ENCODE results near the gene BCL2L2. TPM values are rescaled to one million over a fixed set of nuclear protein-coding genes. Genes with fewer than 3 reads are reported as not detected.

The BCL2L2 gene
- total RNA-seq, 4 donors from 2014 or later = 36.7 to 57.8 (median 47.4) TPM

DNA sequence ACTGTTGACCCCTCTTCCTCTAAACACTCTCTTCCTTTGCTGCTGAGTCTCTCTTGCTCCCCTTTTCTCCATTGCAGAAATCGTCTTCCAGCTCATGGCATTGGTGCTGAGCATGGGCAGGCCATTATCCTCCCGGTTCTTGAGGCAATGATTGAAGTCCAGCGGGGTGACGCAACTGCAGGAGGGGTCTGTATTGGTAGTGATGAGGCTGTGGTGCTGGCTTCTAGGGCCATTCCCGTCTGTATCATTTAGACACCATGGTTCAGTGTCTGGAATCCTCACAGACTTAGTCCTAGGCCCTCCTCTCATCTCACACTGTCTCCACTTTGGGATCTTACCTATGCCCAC lies 46.8 kb downstream of the BCL2L2 start:
- Histone ChIP-seq H3K36me3 (peaks cover 0 to 25% (median 7%) of the 10 kb centered on the region in 3 donors), H3K4me1 (peaks cover 9 to 21% (median 15%) of the 10 kb centered on the region in 3 donors), H3K27me3 (peaks cover 0 to 36% (median 0%) of the 10 kb centered on the region in 4 donors), H3K4me3 (no peak overlapping the region), H3K9me3 (no peaks in the 10 kb centered on the region), H3K27ac (peak overlapping the region in 1 of 4 donors; percentile 9)
- TF ChIP-seq, protein P1, sequence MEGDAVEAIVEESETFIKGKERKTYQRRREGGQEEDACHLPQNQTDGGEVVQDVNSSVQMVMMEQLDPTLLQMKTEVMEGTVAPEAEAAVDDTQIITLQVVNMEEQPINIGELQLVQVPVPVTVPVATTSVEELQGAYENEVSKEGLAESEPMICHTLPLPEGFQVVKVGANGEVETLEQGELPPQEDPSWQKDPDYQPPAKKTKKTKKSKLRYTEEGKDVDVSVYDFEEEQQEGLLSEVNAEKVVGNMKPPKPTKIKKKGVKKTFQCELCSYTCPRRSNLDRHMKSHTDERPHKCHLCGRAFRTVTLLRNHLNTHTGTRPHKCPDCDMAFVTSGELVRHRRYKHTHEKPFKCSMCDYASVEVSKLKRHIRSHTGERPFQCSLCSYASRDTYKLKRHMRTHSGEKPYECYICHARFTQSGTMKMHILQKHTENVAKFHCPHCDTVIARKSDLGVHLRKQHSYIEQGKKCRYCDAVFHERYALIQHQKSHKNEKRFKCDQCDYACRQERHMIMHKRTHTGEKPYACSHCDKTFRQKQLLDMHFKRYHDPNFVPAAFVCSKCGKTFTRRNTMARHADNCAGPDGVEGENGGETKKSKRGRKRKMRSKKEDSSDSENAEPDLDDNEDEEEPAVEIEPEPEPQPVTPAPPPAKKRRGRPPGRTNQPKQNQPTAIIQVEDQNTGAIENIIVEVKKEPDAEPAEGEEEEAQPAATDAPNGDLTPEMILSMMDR (IDR thresholded peaks at IDR 0.05) = no peak
- no peak for TF ChIP-seq POLR2A (IDR thresholded peaks at IDR 0.05)
- 65 to 66% methylated on average over 5 of the region's 5 CpGs for WGBS, 2 donors
- intact Hi-C loops (cut with DNase I) = no loop called here
- no peak for DNase-seq

GRCh38 chr14:23354990-23355389 lies 48.4 kb downstream of the BCL2L2 start:
- Histone ChIP-seq H3K4me1 (peaks cover 9 to 23% (median 15%) of the 10 kb centered on the region in 3 donors), H3K9me3 (no peaks in the 10 kb centered on the region), H3K4me3 (no peak overlapping the region), H3K27ac (no peak overlapping the region), H3K36me3 (peaks cover 5 to 41% (median 16%) of the 10 kb centered on the region in 3 donors), H3K27me3 (peaks cover 0 to 46% (median 0%) of the 10 kb centered on the region in 4 donors)
- no peak for TF ChIP-seq POLR2A (IDR thresholded peaks at IDR 0.05)
- TF ChIP-seq, protein P1 (IDR thresholded peaks at IDR 0.05) = no peak
- WGBS, 2 donors = 72 to 79% methylated on average over 6 of the region's 6 CpGs
- intact Hi-C loops (cut with DNase I) = no loop called here
- DNase-seq = no peak

- Histone ChIP-seq H3K4me1 (peaks cover 9 to 33% (median 15%) of the 10 kb centered on the region in 3 donors), H3K27me3 (peaks cover 0 to 42% (median 0%) of the 10 kb centered on the region in 4 donors), H3K27ac (no peak overlapping the region), H3K36me3 (peaks cover 5 to 49% (median 16%) of the 10 kb centered on the region in 3 donors), H3K4me3 (no peak overlapping the region), H3K9me3 (no peaks in the 10 kb centered on the region)
- intact Hi-C loops (cut with DNase I) = no loop called here
- DNase-seq = no peak
- WGBS, 2 donors = 87 to 91% methylated on average over 6 of the region's 6 CpGs
- TF ChIP-seq, protein P1 (IDR thresholded peaks at IDR 0.05) = no peak
- no peak for TF ChIP-seq POLR2A (IDR thresholded peaks at IDR 0.05)
Observed at GRCh38 chr14:23355871-23356435, 49.3 kb downstream of the BCL2L2 start.

- no peak for DNase-seq
- Histone ChIP-seq H3K27ac (no peak overlapping the region), H3K4me3 (no peak overlapping the region), H3K36me3 (peaks cover 5 to 49% (median 16%) of the 10 kb centered on the region in 3 donors), H3K4me1 (peaks cover 12 to 37% (median 17%) of the 10 kb centered on the region in 3 donors), H3K9me3 (no peaks in the 10 kb centered on the region), H3K27me3 (peaks cover 0 to 34% (median 0%) of the 10 kb centered on the region in 4 donors)
- intact Hi-C loops (cut with DNase I) = no loop called here
- WGBS, 2 donors = 82 to 93% methylated on average over 3 to 4 of the region's 4 CpGs
- TF ChIP-seq POLR2A (IDR thresholded peaks at IDR 0.05) = no peak
- TF ChIP-seq, protein P1 (IDR thresholded peaks at IDR 0.05) = no peak
Observed at GRCh38 chr14:23356662-23357061, 50.0 kb downstream of the BCL2L2 start.

DNA sequence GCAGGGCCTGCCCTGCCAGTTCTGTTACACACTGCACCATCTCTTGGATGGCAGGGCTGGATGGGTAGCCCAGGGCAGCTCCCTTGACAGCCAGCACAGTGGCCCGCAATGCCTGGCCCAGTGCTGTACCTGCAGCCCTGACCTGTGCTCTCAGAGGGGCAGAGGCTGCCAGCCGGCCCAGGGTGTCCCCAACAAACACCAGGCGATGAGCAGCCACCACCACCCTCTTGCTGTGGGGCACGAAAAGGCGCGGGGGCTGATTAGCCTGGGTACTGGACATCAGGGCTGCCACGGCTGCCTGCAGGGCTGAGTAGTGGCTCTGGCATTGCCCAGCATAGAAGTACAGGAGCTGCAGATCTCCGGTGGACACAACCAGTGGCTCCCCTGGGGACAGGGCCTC lies 50.6 kb downstream of the BCL2L2 start:
- Histone ChIP-seq H3K27me3 (peaks cover 0 to 28% (median 0%) of the 10 kb centered on the region in 4 donors), H3K9me3 (no peaks in the 10 kb centered on the region), H3K4me1 (peaks cover 6 to 37% (median 16%) of the 10 kb centered on the region in 3 donors), H3K36me3 (peaks cover 5 to 49% (median 16%) of the 10 kb centered on the region in 3 donors), H3K4me3 (no peak overlapping the region), H3K27ac (no peak overlapping the region)
- 40 to 81% methylated on average over 1 to 7 of the region's 8 CpGs for WGBS, 2 donors
- no peak for TF ChIP-seq POLR2A (IDR thresholded peaks at IDR 0.05)
- TF ChIP-seq, protein P1 (IDR thresholded peaks at IDR 0.05) = no peak
- intact Hi-C loops (cut with DNase I) = no loop called here
- DNase-seq = no peak

All from esophagus squamous epithelium (tissue), 5 donors.